Islet precursor cell (in vitro differentiated cells): ENCODE results near the gene HIVEP2.

ENCODE experiments used
- DNase-seq: peaks from one replicate; pipeline ENCODE4 v3.0.0-alpha.2; 2018

The HIVEP2 gene

DNA sequence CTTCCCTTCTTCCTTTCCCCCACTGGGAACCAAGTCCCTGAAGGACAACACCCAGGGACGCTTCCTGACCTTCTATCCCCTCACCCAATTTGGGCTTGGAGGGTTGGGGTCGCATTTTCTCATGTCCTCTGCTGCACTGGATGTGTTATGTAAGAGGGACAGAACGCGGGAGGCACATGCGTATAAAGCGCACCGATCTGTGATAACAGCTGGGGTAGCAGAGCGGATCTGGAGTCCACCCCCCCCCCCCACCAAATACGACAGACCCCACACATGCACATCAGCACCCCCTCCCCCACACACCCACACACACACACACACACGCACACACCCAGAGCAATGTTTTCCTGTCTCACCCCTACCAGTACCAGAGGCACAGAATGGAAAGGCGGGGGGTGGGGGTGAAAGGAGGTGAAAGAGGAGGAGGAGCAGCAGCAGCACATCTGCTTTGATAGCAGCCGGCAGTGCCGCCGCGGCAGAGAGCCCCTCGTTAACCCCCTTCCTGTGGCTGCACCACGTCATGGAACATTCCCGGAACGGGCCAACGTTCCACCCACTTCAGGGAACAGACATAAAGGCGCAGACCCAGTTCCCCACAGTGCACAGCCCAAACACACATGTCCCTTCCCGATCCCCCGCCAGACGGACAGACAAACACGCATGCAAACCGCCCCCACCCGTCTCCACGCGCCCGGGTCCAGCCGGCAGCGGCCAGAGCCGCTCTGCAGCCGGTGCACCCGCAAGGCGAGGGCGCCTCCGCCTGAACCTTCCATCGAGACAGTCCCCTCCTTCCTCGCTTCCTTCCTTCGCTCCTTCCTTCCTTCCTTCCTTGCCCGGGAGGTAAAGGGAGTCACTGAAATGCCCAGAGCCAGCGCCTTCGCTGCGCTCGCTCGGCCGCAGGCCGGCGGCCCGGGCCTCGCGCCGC is 590 bp downstream of the HIVEP2 start:
- DNase-seq = peak; percentile 87

DNA sequence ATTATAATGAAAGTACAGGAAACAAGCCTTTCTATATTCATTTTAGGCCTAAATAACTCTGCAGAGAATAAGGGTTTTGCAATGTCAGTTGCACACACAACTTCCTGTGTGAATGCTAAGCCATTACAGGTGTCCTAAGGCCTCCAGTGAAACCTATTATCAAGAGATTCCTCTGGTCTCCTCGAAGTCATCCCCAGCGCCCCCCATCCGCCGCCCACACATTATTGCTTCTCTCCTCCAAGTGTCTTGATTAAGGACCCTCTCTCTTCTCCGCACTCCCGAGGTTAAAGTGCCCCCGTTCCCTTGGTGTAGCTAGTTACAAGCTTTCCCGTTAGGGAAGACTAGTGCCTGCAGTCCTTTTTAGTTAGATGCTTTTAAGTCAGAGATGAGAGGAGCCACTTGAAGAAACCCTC is 1.3 kb downstream of the HIVEP2 start:
- peak; percentile 59 for DNase-seq

DNA sequence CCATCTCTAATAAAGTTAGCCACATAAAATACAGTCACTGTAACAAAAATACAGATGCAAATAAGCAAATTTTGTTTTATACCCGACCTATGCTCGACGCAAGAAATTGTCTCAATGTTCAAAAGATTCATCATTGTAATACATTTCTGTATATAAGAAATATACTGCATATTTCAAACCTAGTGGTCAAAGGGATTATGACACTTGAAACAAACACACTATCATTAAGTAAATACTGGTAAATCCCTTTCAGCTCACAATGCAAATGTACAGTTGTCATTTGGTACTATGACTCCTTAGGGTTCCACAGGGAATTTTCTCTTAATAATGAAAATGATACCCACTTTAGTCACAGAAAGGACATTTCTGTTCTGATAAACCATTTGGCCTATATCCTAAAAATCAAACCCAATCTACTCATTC is 2.2 kb downstream of the HIVEP2 start:
- DNase-seq = no peak

DNA sequence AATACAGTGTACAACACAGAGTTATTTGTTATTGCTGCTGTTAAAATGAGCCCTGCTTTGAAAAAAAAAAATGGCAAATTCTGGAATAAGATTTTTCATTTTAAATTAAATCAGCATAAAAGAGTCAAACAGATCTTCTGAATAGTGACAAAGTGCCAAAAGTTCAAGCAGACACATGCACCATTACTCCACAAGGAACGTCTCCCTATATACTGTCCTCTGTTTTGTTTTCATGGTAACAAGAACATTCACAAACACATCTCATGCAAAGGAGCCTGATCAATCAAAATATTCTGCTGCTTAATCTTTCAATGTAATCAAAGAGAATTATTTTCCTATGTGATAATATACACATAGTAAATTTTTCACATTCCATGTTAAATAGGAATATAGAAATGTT is 2.7 kb downstream of the HIVEP2 start:
- no peak for DNase-seq

DNA sequence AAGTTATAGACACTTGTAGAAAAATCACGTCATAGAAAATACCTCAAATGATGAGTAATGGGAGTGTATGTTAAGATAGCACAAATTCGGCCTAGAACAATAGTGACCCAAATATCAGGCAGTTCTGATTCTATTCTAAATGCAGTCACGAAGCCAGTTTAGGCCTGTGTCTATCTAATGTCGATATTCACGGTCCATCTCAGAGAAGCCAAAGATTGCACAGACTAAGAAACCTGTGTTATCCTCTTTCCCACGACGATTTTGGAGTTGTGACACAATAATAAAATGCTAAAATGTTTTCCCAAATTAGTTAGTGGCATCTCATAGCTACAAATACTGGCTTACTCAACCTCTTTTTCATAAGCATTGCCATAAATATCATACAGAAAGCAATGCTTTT is 4.0 kb downstream of the HIVEP2 start:
- no peak for DNase-seq

DNA sequence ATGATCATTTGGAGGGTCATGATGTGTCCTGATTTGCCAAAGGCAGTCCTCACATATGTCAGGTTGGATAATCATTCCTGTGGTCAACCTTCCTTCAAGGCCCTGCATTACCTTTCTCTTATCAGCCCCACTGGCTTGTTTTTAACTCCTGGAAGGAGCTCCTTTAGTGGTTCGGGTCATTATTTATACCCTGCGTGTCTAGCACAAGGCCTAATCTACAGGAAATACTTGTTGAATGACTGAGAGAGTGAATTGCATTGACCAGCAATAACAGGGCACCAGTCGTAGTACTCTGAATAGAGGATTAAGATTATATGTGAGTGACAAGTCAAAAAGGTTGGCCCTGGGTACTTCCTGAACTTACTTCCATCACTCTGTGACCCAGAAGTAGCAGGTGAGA is 4.5 kb downstream of the HIVEP2 start:
- DNase-seq = peak; percentile 73

DNA sequence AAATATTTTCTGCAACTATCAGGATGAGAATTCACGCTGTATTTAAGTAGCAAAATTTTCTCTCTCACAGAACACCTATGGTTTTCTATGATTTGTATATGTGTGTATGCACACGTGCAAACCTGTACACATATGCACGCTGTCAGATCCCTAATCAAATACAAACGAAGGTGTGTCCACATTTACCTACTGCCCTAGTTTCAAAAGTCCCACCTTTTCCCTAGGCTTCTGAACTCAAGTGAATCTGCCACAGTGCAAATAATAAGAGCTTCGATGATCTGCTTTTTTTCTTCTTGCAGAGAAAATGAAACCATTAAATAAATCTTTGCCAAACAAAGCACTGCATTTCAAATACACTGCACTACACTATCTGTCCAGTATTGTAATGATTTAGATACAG is 6.5 kb downstream of the HIVEP2 start:
- no peak for DNase-seq

DNA sequence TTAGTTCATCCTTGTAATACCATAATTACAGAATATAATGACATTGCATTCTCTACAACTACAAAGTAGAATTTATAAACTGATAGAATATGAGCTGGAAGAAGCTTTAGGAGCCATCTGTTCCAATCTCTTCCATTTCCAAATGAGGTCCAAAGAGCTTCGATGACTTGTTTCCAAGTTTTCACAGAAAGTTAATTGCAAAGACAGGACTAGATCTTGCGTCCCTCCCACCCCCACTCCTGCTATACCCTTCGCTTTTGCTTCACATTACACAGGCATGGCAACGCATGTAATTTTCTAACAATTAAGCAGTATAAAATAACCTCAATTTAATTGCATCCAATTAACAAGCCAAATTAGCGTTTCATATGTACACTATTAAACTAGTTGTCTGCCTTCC is 7.0 kb downstream of the HIVEP2 start:
- no peak for DNase-seq

DNA sequence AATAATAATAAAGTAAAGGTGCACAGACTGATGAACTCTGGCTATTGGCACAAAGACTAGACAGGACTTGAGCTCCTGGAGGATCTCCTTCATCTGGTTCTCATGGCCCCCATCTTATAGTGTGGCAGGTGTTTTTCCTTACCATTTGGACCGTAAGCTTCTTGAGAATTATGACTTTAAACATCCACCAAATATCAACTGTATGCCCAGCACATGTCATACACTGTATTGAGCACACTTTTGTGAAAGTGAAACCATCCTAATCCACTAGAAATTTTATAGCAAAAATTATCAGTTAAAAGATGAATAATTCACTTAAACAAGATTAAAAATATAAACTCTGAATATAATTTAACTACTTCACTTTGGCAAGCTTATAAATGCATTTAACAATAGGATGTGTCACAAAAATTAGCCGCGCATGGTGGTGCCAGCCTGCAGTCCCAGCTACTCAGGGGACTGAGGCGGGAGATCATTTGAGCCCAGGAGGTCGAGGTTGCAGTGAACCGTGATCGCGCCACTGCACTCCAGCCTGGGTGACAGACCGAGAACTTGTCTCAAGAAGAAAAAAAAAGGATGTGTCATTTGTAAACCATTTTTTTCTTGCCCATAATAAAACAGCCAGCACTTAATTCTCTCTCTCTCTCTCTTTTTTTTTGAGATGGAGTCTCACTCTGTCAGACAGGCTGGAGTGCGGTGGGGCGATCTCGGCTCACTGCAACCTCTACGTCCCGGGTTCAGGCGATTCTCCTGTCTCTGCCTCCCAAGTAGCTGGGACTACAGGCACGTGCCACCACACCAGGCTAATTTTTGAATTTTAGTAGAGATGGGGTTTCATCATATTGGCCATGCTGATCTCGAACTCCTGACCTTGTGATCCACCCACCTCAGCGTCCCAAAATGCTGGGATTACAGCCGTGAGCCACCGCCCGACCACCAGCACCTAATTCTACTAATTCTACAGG is 9.1 kb downstream of the HIVEP2 start:
- no peak for DNase-seq

DNA sequence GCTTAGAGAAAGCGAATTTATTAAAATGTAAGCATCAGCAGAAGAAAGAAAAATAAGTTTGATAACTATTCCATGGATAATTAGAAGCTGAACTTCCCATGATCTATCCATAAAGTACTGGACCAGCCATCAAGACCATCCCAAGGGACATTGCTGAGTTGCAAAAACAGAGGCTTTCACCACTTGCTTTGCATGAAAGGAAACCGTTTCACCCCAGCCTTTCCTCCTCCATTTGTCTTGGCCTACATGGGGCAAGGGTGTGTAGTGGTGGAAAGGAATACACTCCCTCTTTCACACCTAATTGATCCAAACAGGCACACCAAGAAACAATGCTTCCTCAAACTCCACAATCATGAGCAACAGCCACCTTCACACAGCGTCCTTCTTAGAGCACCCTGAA is 10.4 kb downstream of the HIVEP2 start:
- DNase-seq = no peak

DNA sequence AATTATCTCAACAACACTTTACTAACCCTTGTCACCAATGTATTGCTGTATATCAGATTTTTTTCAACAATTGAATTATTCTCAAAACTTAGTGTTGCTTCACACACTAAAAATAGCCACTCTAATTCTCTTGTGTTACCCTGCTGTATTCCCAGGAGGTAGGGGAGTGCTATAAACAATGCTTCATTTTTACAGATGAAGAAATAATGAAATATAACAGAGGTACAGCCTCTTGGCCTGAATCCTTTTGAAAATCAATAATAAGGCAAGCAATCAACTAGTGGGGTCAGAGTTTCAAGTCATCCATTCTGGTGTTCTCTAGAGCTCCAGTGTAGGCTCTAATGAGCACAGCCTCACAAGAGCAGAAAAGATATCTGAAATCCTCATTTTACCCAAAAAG is 10.9 kb downstream of the HIVEP2 start:
- no peak for DNase-seq

DNA sequence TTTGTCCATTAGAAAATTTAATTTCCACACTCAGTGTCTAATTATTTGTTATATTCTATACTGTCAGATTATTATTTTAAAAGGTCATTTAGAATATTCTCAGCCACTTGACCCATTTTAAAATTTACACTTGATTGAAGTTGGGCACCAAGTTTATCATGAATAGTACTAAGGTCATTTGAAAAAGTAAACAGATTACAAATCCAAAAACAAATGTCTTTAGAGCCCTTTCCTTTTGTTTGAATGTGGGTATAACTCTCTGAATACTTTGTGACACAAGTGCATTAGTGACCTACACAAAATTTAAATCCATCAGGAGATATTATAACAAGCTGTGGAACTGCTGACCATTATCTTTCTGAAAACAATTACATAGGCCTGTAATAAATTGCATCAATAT is 11.3 kb downstream of the HIVEP2 start:
- DNase-seq = no peak

DNA sequence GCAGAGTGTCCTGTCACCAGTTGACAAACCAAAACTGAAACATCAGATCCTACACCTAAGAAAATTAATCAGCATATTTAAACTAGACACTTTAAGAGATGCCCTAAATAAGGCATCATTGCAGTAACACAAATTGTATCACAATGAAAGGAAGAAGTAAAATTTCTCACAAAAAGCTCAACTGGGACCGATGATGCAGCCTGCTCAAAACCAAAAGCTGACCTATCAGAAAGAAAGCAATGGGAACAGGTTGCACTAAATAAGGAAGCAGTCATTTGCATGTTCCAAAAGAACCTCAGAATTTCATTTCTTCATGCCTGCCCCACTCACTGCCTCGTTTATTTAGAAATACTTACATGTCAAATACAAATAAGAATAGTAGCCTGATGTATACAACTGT is 12.1 kb downstream of the HIVEP2 start:
- no peak for DNase-seq

DNA sequence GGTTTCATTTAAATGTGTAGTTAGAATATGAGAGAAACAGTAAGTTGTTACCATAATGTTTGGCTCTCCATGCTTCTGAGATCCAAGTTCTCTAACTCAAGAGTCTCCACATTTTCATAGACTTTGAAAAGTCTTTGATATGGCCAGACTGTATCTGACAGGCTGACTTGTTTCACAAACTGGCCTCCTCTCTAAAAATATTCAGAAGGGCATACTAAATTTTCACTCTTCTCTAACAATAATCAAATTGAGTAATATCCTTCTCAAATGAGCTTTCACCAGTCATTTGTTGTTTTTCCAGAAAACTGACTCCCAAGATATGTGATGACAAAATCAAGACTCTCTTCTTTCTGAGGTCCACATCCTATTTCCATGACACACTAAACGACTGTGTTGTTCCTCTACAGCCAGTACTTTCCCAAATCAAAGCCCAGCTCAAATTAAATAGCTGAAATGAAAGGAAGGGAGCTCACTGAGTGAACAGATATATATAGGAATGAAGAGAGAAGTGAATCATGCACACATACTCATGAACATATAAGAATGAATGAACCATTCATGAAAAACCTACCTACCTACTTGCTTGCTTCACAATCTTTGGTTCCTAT is 15.1 kb downstream of the HIVEP2 start:
- DNase-seq = no peak

DNA sequence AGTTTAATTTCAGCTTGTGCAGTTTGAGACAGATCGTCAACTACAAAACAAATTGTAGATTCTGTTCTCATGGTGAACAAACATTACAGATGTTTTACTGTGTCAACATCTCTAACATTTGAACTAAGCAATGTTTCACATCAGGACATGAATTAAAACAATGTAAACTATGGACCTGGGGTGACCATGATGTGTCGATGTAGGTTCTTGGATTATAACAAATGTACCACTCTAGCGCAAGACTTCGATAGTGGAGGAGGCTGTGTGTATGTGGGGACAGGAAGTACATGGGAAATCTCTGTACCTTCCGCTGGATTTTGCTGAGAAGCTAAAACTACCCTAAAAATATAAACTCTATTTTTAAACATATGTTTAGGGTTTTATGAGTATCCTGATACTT is 17.1 kb downstream of the HIVEP2 start:
- DNase-seq = no peak

DNA sequence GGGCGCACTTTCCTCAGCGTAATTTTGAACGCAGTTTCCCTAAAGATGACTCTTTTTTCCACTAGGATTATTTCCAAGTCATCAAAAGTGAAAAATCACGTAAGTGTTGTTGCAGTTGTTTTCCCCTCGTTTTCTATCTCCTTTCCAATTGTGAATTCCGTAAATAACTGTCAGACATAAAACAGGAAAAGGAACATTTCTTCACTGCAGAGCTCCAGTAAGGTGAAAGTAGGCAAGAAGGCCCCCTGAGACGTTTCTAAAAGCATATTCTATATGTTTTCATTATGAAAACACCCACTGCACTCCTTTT is 17.8 kb downstream of the HIVEP2 start:
- DNase-seq = no peak

DNA sequence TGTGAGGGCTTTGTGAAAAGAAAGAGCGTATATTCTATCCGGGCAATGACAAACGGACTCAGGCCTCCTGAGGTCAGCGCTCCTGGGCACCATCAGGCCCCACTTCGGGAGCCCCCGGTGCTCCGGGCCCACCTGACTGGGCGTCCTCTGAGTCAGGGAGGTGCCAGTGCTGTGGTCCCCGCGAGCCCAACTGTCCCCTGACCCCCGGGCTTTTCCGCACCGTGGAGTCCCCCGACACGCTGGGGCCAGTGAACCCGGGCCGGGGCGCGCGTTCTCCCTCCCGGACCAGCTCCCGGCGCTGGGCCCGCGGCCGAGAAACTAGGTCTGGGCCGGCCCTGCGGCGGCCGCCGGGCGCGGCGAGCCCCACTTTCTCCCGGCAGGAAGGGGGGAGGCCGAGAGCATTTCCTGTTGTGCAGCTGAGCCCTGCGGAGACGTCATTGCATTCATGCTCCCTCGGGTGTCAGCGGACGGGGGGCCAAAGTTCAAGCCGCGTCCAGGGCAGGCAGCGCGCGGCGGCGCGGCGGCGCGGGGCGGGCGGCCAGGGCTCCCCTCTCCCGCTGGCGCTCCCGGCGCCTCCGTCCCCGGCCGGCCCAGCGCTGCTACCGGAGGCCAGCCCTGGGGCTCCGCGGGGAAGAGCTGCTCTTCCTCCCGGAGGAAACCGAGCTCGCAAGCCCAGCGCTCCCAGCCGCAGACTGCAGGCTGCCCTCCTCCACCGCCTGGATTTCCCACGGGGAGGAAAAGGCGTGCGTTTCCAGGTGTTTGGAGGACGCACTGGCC is 18.3 kb downstream of the HIVEP2 start:
- DNase-seq = peak; percentile 85

DNA sequence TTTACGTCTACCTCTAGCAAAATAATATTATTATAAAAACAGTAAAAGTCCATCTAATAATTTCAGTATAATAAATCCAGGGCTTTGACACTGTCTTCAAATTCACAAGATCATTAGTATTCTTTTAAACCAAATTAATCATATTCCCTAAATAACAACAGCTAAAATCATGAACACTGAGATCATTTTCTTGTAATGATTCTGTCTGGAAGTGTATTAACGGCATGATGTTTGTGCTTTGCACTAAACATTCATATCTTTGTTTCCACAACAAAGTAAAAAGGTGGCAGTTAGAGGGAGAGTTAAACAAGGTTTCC is 18.8 kb downstream of the HIVEP2 start:
- DNase-seq = no peak

DNA sequence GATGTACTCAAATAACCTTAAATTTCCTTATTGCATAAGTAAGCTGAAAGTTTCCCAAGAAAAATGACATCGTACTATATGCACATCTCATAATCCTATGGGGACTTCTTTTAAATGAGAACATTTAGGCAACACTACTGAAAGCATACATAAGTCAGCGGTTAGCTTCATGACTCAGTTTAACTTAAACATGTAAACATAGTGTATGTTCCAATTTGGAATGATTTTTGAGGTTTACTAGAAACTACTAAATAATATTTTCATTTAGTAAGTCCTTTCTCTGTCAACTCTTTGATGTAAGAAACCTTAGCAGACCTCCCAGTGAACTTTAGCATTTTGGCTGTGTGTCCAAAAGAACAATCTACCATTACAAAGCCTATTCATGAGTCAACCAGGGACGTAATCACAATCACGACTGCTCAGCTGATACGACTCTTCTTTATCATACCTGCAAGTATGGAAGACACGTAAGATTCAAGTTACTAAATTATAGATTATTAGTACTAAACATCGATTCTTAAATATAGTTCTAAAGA is 19.3 kb downstream of the HIVEP2 start:
- no peak for DNase-seq

DNA sequence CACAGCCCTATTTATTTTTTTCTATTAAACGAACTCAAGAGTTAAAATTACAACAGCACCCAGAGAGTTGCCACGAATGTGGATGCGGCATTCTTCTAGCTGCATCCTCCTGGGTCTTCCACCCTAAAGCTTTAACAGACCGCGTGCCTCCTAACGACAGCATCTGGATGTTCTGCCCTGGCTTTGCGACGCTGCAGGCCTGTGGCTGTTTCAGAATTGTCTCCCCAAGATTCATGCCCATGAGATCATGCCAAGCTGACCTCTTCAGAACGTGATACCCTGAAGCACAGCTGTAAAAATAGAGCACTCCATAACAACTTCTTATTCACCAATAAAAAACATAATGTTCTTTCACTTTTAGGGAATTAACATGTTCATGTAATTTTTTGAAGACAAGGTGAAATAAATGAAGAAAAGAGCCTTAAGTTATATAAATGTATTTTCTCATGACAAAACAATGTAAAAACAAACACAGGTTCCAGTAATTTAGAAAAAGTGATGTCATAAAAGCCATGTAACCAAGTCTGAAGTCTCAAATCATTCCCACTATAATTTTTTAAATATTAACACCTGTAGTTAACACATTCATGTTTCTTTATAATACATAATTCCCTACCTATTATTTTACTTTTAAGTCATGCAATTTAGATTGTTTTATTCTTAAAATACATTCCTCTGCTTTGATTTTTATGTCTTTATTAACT is 26.5 kb downstream of the HIVEP2 start:
- no peak for DNase-seq

DNA sequence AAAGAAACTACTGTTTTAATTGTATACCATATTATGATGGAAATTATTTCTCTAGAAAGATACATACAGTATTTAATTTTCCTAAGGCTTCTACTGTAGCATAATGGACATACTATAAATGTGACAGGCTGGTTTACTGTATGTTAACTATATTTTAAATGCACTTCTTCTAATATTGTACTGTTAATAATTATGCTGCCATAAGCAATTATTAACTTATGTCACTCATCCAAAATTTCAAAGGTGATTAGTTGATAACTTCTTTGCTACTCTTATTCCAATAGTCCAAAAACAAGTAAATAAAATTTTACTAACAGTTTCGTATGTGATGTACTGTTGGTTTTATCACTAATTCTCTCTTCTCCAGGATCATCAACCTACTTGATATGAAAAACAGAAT is 28.1 kb downstream of the HIVEP2 start:
- DNase-seq = no peak
